ENCODE data around the gene TAF3. TPM values are rescaled to one million over a fixed set of nuclear protein-coding genes. Genes with fewer than 3 reads are reported as not detected.

TAF3 gene
- total RNA-seq, 3 donors from 2014 or later, result 7.4 to 9.7 (median 9.2) TPM

GRCh38 chr10:8049045-8049864, 230.9 kb downstream of the TAF3 start:
- intact Hi-C loops (cut with DNase I; ENCODE audit: low total_unique reads), result no loop called here
- TF ChIP-seq POLR2AphosphoS5 (IDR thresholded peaks at IDR 0.05), result no peak
- no peak for TF ChIP-seq POLR2A (IDR thresholded peaks at IDR 0.05)
- TF ChIP-seq CTCF (IDR thresholded peaks at IDR 0.05), result no peak
- H3K9me3 ChIP-seq, result no peaks in the 10 kb centered on the region
- H3K36me3 ChIP-seq, result no peaks in the 10 kb centered on the region
- H3K4me3 ChIP-seq, result peak overlapping the region; percentile 20 to 87 (median 72)
- no peaks in the 10 kb centered on the region for H3K4me1 ChIP-seq
- peak overlapping the region; percentile 91 to 96 for H3K27ac ChIP-seq
- peaks cover 0 to 69% of the 10 kb centered on the region in 2 donors for H3K27me3 ChIP-seq
- DNase-seq (ENCODE audit: low spot score in 2 of 2), result no peak

DNA sequence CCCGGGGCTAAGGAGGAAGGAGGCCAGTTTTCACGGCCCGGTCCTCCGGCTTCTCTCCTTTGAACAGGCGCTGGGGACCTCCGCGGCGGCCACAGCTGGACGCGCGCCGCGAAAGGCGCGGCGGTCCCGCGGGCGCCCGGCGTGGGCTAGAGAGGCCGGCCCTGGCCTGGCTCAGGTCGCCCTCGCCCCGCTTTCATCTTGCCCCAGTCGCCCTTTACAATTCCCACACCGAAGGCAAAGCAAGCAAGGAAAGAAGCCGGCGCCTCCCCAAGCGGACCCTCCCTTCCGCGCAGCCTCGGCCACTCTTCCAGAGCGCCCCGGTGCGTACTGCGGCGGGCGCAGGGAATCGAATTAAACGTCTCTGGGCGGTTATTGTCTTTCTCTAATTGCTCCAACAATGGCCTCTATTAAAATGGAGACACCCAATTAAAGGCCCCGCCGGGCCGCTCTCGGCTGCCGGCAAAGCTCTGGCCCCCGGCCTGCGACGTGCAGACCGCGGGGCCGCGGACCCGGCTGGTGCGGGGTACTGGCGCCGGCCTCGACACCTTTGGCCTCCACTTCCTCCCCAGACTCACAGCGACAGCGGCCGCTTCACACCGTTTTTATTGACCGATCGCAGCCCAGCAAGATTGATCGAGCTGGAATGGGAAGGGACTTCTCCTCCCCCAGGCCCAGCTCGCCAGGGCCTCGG, 231.7 kb downstream of the TAF3 start:
- intact Hi-C loops (cut with DNase I; ENCODE audit: low total_unique reads), result no loop called here
- H3K4me3 ChIP-seq, result peak overlapping the region; percentile 20 to 87 (median 72)
- peaks cover 0 to 61% of the 10 kb centered on the region in 2 donors for H3K27me3 ChIP-seq
- H3K9me3 ChIP-seq, result no peaks in the 10 kb centered on the region
- DNase-seq (ENCODE audit: low spot score in 2 of 2), result no peak
- TF ChIP-seq POLR2A (IDR thresholded peaks at IDR 0.05), result no peak
- no peak for TF ChIP-seq CTCF (IDR thresholded peaks at IDR 0.05)
- TF ChIP-seq POLR2AphosphoS5 (IDR thresholded peaks at IDR 0.05), result no peak
- no peaks in the 10 kb centered on the region for H3K36me3 ChIP-seq
- no peaks in the 10 kb centered on the region for H3K4me1 ChIP-seq
- H3K27ac ChIP-seq, result peak overlapping the region; percentile 91 to 96

GRCh38 chr10:8050556-8051108, 232.3 kb downstream of the TAF3 start:
- Histone ChIP-seq H3K36me3 (no peaks in the 10 kb centered on the region), H3K4me1 (no peaks in the 10 kb centered on the region), H3K9me3 (no peaks in the 10 kb centered on the region), H3K27ac (peak overlapping the region; percentile 91 to 96), H3K27me3 (peaks cover 0 to 61% of the 10 kb centered on the region in 2 donors), H3K4me3 (peak overlapping the region; percentile 20 to 87 (median 72))
- no peak for DNase-seq (ENCODE audit: low spot score in 2 of 2)
- no peak for TF ChIP-seq POLR2A (IDR thresholded peaks at IDR 0.05)
- TF ChIP-seq POLR2AphosphoS5 (IDR thresholded peaks at IDR 0.05), result no peak
- TF ChIP-seq CTCF (IDR thresholded peaks at IDR 0.05), result no peak
- intact Hi-C loops (cut with DNase I; ENCODE audit: low total_unique reads), result no loop called here

DNA sequence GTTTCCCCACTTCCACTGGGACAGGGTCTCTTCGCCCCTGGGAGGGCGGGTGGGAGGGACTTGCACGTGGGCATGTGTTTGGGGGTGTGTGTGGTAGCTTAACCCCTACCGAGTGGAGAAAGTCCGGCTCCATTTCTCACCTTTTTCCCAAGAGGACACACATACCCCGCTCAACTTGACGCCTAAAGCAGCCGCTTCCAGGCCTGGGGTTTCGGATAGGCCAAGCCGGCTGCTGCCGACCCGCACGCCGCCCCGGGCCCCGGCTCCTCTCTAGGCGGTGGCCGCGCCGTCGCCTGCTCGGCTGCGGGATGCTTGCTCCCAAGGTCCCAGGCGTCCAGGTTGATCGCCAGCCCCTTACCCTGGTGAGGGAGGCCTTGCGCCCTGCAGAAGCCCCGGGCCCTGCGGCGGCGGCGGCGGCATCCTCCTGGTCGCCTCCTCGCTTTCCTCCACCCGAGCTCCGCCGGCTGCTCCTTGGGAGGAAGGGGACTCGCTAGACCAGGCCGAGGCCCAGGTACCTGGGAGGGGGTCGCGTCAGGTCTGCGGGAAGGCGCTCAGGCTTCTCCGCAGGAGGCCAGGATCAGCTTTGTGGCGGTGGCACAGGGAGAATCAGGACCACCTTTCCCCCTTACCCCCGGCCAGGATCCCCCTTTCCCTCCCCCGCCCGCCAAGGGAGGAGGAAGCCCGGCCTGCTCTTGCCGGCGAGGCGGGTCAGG, 233.0 kb downstream of the TAF3 start:
- Histone ChIP-seq H3K27me3 (peaks cover 0 to 59% of the 10 kb centered on the region in 2 donors), H3K27ac (peak overlapping the region; percentile 91 to 96), H3K4me3 (peak overlapping the region; percentile 20 to 87 (median 72)), H3K4me1 (no peaks in the 10 kb centered on the region), H3K9me3 (no peaks in the 10 kb centered on the region), H3K36me3 (no peaks in the 10 kb centered on the region)
- intact Hi-C loops (cut with DNase I; ENCODE audit: low total_unique reads), result no loop called here
- DNase-seq (ENCODE audit: low spot score in 2 of 2), result no peak
- TF ChIP-seq CTCF (IDR thresholded peaks at IDR 0.05), result no peak
- TF ChIP-seq POLR2AphosphoS5 (IDR thresholded peaks at IDR 0.05), result no peak
- TF ChIP-seq POLR2A (IDR thresholded peaks at IDR 0.05), result no peak

Data from breast epithelium (tissue), 4 donors.